Stimulated activated CD8-positive, alpha-beta memory T cell treated with anti-CD3 and anti-CD28 coated beads, Interleukin-15, amount 100 ng/mL, for 1 hour (primary cell): ENCODE measurements around the gene STUM.
"Not testable (repeated sequence)": the region's sequence is repeated elsewhere in the genome, so short reads cannot be mapped to it uniquely, and the experiment has no call there.

Experiments
- DNase-seq: peaks from one replicate; pipeline ENCODE4 v3.0.0-alpha.2; 2020; ENCODE audit warnings: low read depth

STUM gene

DNA sequence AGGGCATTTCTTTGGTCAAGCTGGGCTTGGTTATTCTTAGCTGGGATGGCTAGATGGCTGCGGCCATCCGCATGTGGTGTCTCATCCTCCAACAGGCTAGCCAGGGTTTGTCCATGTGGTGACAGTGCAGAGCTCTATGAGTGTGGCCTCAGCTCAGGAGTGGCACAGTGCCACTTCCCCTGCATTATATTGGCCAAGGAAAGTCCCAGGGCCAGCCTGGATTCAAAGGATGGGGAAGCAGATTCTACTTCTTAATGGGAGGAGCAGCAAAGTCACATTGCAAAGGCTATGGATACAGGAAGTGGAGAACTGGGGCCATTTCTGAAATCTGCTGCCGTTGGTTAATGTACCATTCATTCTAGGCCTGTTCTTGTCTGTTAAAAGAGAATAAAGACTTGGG lies 34.4 kb downstream of the STUM start:
- no peak for DNase-seq

DNA sequence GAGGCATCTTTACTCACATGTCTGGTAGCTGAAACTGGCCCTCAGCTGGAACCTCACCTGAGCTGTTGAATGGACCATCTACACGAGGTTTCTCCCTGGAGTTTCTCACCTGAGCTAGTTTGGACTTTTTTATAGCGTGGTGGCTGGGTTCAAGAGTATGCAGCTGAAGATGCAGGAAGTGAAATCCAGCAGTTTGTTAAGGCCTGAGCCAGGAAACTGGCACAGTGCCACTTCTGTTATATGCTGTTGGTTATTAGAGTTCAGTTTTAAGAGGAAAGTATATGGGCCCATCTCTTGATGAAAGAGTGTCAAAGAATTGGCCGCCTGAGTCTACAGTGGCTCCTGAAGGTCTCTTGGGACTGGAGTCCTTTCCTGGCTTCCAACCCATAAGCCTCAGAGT lies 35.6 kb downstream of the STUM start:
- DNase-seq: no peak

GRCh38 chr1:226586116-226586515 lies 37.6 kb downstream of the STUM start:
- DNase-seq: no peak

GRCh38 chr1:226586650-226587422 lies 38.3 kb downstream of the STUM start:
- no peak for DNase-seq

GRCh38 chr1:226588484-226588883 lies 39.9 kb downstream of the STUM start:
- no peak for DNase-seq

GRCh38 chr1:226589008-226589733 lies 40.6 kb downstream of the STUM start:
- DNase-seq: no peak

DNA sequence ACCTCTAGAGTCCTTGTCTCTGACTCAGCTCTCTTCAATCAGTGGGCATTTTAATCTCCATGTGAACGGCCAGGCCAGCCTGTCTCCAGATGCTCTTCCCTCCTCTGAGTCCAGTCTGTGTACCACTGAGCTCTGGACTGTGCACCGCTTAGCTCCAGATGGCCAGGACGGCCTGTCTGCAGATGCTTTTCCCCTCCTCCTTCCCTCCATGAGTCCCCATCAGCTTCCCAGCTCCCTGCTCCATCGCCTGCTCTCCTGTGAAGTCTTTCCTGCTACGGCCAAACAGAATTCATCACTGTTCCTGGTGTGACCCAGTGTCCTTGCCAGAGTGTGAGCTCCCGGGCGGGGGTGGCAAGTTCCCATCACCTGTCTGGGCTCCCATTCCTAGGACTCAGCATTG lies 42.0 kb downstream of the STUM start:
- DNase-seq: no peak

- no peak for DNase-seq
Measured at GRCh38 chr1:226593541-226593940, 45.0 kb downstream of the STUM start.

GRCh38 chr1:226596531-226597165 lies 48.1 kb downstream of the STUM start:
- no peak for DNase-seq

DNA sequence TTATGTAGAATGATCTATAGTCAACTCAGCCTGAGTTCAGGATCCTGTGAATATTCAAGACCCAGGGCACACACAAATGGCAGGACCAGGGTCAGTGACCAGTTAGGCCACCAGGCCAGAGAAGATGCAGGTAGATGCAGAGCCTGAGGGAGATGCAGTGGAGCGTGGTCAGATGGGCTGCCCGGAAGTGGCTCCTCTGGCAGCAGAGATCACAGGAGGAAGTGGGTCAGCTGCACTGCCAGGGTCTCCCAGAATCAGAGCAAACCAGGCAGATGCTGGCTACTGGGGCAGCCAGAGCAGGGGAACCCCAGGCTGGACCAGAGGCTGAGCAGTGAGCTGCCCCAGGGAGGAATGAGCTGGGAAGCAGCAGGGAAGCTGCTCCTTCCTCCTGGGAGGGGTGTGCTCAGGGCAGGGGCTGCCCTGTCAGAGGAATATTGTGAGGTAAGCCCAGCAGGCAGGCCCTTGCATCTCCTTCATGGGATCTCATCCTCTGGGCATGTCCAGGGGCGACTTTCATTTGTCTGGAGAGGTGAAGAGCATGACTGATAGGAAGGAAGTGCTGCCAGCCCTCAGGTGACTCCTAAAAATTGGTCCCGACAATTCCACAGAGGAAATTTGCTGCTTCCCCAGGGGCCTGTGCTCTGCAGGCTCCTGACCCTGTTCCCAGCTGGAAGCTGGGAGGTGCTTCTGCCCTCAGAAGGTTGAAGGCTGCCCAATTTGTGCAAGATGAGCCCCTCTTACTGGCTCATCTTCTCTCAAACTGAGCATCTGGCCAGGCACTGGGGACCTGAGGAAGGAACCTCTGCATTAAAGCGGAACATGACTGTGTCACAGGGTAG lies 49.3 kb downstream of the STUM start:
- no peak for DNase-seq

DNA sequence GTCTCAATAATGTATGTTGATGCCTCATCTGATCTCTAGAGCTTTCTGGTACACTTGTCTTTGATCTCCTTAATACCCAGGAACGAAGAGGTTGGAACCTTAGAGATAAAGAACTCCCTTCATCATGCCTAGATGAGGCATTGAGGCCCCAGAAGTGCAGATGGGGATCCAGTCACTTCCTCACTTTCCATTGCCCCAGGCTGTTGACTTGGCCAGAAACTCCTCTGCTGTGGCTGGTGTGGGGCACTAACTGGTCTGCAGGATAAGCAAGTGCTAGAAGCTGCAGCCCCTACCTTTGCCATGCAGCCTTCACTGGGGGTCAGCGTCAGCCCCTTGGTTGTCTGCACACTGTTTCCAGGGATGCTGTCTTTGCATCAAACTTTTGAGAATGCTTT lies 49.9 kb downstream of the STUM start:
- no peak for DNase-seq

GRCh38 chr1:226598955-226599354 lies 50.4 kb downstream of the STUM start:
- not testable (repeated sequence) for DNase-seq

- DNase-seq: no peak
Measured at GRCh38 chr1:226599636-226600238, 51.2 kb downstream of the STUM start.

GRCh38 chr1:226600254-226600653 lies 51.7 kb downstream of the STUM start:
- no peak for DNase-seq

GRCh38 chr1:226601456-226601855 lies 52.9 kb downstream of the STUM start:
- DNase-seq: no peak

GRCh38 chr1:226602186-226603021 lies 53.8 kb downstream of the STUM start:
- DNase-seq: no peak

DNA sequence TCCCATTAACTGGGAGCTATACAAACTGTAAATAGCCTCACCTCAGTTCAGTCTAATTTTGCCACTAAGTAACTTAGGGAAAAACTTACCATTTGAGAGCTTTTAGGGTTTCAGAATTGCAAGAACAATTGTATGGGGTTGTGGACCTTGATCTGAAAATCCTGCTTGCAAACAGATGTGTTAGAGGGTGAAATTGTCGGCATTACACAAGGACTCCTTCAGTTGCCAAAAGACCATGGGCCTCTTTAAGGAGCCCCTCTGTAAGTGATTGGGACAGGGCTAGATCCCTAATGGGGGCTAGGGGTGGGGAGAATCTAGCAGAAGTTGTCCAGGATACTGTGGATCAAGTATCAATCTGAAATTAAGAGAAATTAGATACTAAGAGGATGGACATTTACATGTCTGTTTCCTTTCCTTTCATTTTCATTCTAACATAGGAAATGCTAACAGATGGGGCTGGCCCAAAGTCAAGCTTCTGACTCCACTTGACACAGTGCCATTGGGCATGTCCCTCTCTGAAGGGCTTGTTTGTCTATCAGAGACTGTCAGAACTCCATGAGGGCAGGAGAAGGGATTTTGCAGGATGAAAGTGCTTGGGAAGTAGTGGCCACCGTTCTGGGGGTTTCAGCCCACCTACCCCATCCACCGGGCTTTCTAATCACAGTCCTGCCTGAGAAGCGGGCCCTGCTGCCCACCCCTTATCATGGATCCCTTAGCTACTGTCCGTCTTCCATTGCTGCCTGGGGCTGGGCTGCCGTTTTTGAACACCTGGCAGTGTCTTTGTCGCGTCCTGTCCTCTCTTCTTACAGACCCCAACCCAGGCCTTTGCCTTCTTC lies 54.7 kb downstream of the STUM start:
- no peak for DNase-seq

GRCh38 chr1:226603858-226604559 lies 55.4 kb downstream of the STUM start:
- DNase-seq: no peak

GRCh38 chr1:226604560-226605317 lies 56.2 kb downstream of the STUM start:
- DNase-seq: no peak
